Activated CD8-positive, alpha-beta memory T cell treated with anti-CD3 and anti-CD28 coated beads, Interleukin-2, amount 10 ng/mL, durations not matched to agents 7 days and 5 days (primary cell): ENCODE data around the gene AKR1C2. TPM values are rescaled to one million over a fixed set of nuclear protein-coding genes. Genes with fewer than 3 reads are reported as not detected.
"Not testable (repeated sequence)": the region's sequence is repeated elsewhere in the genome, so short reads cannot be mapped to it uniquely, and the experiment has no call there.

Experiments used
- ATAC-seq: fragments of 150-1000 bp; cut with Tn5 transposase; one replicate; pipeline ENCODE4 v1.10.0; 2021; ENCODE audit warnings: moderate library complexity
- CTCF ChIA-PET: fragments of 350-600 bp; sonication (Branson Sonifier 250); formaldehyde crosslinking; loops from one replicate; lab custom pipeline; 2021; ENCODE audit warnings: antibody characterized with exemption; lab: Charles Lee
- DNase-seq: peaks from one replicate; pipeline ENCODE4 v3.0.0-alpha.2; 2020
- H3K27ac Mint-ChIP-seq: one replicate; pipeline ENCODE4 v1.8.0; 2021; ENCODE audit warnings: mild to moderate bottlenecking, mixed read lengths
- H3K27me3 Mint-ChIP-seq: one replicate; pipeline ENCODE4 v1.8.0; 2021; ENCODE audit warnings: mixed read lengths
- H3K36me3 Mint-ChIP-seq: one replicate; pipeline ENCODE4 v1.8.0; 2021; ENCODE audit warnings: mild to moderate bottlenecking, mixed read lengths
- H3K4me1 Mint-ChIP-seq: one replicate; pipeline ENCODE4 v1.8.0; 2021; ENCODE audit warnings: mixed read lengths
- H3K4me3 Mint-ChIP-seq: one replicate; pipeline ENCODE4 v1.8.0; 2021; ENCODE audit warnings: mild to moderate bottlenecking, moderate library complexity, mixed read lengths
- H3K9me3 Mint-ChIP-seq: one replicate; pipeline ENCODE4 v1.8.0; 2022; ENCODE audit warnings: low read depth, mixed read lengths
- total RNA-seq, 2 experiments: library from RNA; stranded (reverse); gene quantifications; one replicate each; pipeline ENCODE4 v1.2.3, GENCODE V29; 2021

AKR1C2 gene
- total RNA-seq, 2 experiments from 2014 or later, result not detected

DNA sequence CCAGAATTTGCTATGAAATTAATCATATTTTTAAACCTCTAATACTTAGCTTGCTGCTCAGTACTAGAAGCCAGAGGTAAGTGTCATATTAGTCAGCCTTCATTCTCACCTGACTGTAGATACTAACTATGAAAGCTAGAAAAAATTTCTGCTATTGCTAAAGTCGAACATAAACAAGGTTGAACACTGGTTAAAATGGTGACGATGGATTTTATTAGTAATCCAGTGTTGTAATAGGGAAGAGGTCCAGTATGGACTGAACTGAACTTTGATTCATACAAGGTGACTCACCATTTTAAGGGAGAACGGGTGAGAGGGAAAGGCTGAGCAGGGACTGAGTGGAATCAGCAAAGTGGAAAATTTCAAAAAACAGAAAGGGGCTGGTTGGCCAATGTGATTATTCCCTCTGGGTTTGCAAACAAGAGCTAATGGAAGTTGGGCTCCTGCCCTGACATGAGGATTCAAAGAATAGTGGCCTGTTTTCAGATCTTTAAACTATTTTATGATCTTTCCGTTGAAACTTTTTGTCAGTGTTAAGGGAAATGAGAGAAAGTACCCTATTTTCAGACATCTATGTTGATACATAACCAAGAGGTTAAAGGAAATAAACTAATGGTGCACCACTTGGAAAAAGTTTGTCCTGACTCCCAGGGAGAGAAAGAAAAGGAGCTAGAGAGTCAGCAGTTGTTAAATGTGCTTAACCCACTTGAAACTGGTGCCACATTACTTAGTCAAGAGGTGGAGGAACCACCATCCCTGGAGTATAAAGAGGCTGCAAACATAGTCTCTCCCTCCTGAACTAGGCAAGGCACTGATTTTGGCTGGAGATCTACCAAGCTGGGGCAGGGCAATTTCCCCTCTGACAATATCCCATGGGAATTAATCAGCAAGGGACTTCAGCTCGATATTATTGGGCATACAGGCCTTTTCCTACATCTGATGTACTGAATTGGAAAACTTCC is 55.7 kb downstream of the AKR1C2 start:
- Mint-ChIP-seq H3K27me3 (peaks cover 5% of the 10 kb centered on the region), H3K9me3 (no peaks in the 10 kb centered on the region), H3K36me3 (no peaks in the 10 kb centered on the region), H3K27ac (no peak overlapping the region), H3K4me3 (no peak overlapping the region), H3K4me1 (no peaks in the 10 kb centered on the region)
- CTCF ChIA-PET, result no interaction called here
- DNase-seq (no peak), ATAC-seq (no peak)

DNA sequence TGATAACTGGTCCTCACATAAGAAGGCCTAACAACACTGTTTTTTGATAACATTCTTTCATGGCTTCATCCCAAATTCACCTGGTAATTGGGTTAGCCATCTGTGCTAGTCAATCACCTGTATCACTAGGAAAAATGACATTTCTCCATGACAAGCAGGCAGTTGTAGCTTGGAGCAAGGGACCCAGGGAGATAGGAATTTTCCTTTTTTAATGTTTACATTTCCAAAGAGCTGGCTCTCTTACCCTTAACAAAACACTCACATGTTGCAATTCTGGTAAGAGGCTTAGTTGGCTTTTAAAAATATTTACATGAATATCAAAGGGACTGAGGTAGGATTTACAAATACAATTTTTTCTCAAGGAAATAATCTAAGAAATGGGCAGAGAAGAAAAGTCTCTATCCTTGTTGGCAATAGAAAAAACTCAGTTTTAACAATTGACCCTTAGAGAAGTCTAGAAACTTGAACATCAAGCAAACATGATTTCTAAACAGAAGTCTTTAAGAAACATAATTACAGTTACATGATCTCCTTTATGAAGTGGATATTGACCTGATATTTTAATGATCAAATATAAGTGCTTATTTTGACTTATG is 56.5 kb downstream of the AKR1C2 start:
- H3K9me3 Mint-ChIP-seq, result no peaks in the 10 kb centered on the region
- H3K27ac Mint-ChIP-seq, result no peak overlapping the region
- H3K4me3 Mint-ChIP-seq, result no peak overlapping the region
- DNase-seq (no peak), ATAC-seq (no peak)
- CTCF ChIA-PET, result no interaction called here
- no peaks in the 10 kb centered on the region for H3K4me1 Mint-ChIP-seq
- H3K36me3 Mint-ChIP-seq, result no peaks in the 10 kb centered on the region
- peaks cover 5% of the 10 kb centered on the region for H3K27me3 Mint-ChIP-seq

- no peaks in the 10 kb centered on the region for H3K4me1 Mint-ChIP-seq
Observed at GRCh38 chr10:4945766-4946717, 57.6 kb downstream of the AKR1C2 start.

DNA sequence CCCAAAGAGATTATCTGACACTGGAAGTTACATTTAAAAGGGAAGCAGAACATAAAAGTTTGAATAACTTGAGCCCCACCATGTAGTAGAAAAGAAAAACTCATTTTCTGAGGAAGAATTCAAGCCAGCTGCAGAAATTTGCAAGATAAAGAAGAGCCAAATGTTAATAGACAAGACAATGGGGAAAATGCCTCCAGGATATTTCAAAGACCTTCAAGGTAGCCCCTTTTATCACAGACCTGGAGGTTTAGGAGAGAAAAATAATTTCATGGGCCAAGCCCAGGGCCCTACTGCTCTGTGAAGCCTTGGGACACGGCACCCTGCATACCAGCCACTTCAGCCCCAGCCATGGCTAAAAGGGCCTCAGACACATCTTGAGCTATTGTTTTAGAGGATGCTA is 58.8 kb downstream of the AKR1C2 start:
- DNase-seq, result no peak
- Mint-ChIP-seq H3K4me3 (no peak overlapping the region), H3K27ac (no peak overlapping the region), H3K4me1 (no peaks in the 10 kb centered on the region), H3K9me3 (no peaks in the 10 kb centered on the region), H3K36me3 (no peaks in the 10 kb centered on the region), H3K27me3 (peaks cover 5% of the 10 kb centered on the region)
- ATAC-seq, result no peak
- CTCF ChIA-PET, result no interaction called here

More at GRCh38 chr10:4945766-4946717, 57.6 kb downstream of the AKR1C2 start:
- Mint-ChIP-seq H3K4me3 (no peak overlapping the region), H3K27ac (no peak overlapping the region), H3K36me3 (no peaks in the 10 kb centered on the region), H3K27me3 (peaks cover 5% of the 10 kb centered on the region), H3K9me3 (no peaks in the 10 kb centered on the region)
- DNase-seq (no peak), ATAC-seq (no peak)
- CTCF ChIA-PET, result no interaction called here

DNA sequence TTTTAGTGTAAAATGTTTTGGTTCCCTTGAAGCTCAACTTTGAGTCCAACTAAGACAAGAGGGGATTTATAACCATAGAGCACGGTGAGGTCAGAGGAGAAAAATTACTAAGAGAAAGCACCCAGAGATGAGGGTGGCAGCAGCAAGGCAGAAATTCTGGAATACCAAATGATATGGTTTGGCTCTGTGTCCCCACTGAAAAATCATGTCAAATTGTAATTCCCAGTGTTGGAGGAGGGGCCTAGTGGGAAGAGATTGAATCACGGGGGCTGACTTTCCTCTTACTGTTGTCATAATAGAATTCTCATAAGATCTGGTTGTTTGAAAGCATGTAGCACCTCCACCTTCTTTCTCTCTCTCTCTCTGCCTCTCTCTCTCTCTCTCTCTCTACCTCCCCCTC is 59.8 kb downstream of the AKR1C2 start:
- CTCF ChIA-PET, result interaction anchor here (0.7 kb wide), 1 partner anchor 428 kb away, joined by 3 read pairs; no protein-coding TSS in a partner anchor
- H3K27me3 Mint-ChIP-seq, result peaks cover 5% of the 10 kb centered on the region
- H3K4me3 Mint-ChIP-seq, result no peak overlapping the region
- H3K4me1 Mint-ChIP-seq, result no peaks in the 10 kb centered on the region
- no peaks in the 10 kb centered on the region for H3K9me3 Mint-ChIP-seq
- H3K36me3 Mint-ChIP-seq, result no peaks in the 10 kb centered on the region
- H3K27ac Mint-ChIP-seq, result no peak overlapping the region
- ATAC-seq (no peak), DNase-seq (no peak)

DNA sequence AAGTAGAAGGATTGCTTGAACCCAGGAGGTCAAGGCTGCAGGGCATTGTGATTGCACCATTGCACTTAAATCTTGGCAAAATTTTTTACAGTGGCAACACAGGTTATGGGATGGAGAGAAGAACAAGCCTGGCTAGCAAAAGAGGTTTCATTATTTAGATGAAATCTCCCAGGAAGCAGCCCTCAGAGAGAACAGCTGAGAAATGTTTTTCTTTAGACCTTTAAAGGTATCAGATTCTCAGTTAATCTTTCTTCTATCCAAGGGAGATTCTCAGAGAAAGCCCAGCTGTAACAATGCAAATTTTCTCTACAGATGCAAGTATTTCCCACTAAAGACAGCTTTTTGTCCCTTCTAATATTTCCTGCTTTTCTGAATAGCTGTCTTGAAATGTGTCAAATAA is 60.2 kb downstream of the AKR1C2 start:
- H3K4me1 Mint-ChIP-seq, H3K9me3 Mint-ChIP-seq, H3K27ac Mint-ChIP-seq, DNase-seq, H3K36me3 Mint-ChIP-seq, H3K4me3 Mint-ChIP-seq, H3K27me3 Mint-ChIP-seq, ATAC-seq: not testable (repeated sequence)
- CTCF ChIA-PET, result interaction anchor here (0.7 kb wide), 1 partner anchor 428 kb away, joined by 3 read pairs; no protein-coding TSS in a partner anchor

GRCh38 chr10:4942931-4943330 is 60.7 kb downstream of the AKR1C2 start:
- CTCF ChIA-PET, result interaction anchor here (0.7 kb wide), 1 partner anchor 427 kb away, joined by 3 read pairs; no protein-coding TSS in a partner anchor
- not testable (repeated sequence) for H3K4me1 Mint-ChIP-seq, H3K4me3 Mint-ChIP-seq, H3K27ac Mint-ChIP-seq, H3K9me3 Mint-ChIP-seq, ATAC-seq, DNase-seq, H3K27me3 Mint-ChIP-seq, H3K36me3 Mint-ChIP-seq

DNA sequence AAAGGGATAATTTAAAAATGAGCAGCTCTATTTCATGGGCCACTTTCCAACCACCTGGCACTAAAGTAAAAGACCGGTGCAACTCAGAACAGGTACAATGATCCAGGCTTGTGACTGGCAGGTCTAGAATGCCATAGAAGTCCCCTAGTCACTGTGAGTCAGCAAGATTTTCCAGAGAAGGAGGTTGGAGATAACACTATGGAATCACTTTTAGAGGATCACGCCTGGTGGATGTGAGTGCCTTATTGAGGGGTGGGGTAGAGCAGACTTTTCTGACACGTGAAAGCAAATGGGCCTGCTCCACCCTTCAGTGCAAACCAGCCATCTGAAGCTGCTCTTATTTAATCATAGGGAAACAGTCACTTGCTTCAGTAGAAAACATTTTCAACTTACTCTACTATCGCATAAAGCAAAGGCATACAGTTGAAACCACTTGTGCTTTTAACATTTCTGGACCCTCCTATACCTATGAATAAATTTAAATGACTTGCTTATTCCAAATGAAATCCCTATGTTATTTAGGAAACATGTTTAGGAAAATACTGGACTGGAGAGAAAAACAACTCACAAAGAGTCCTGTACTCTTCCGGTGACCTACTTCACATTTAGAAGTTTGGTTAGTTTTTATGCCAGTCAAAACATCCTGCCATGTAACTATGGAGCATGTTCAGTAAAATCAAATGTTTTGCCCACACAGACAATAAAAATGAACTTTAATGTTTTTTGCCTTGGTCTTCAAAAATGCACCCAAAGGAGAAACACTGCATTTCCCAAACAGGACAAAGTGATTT is 61.9 kb downstream of the AKR1C2 start:
- DNase-seq (no peak), ATAC-seq (no peak)
- Mint-ChIP-seq H3K4me1 (no peaks in the 10 kb centered on the region), H3K4me3 (no peak overlapping the region), H3K27me3 (peaks cover 3% of the 10 kb centered on the region), H3K36me3 (no peaks in the 10 kb centered on the region), H3K27ac (no peak overlapping the region), H3K9me3 (no peaks in the 10 kb centered on the region)
- CTCF ChIA-PET, result no interaction called here

DNA sequence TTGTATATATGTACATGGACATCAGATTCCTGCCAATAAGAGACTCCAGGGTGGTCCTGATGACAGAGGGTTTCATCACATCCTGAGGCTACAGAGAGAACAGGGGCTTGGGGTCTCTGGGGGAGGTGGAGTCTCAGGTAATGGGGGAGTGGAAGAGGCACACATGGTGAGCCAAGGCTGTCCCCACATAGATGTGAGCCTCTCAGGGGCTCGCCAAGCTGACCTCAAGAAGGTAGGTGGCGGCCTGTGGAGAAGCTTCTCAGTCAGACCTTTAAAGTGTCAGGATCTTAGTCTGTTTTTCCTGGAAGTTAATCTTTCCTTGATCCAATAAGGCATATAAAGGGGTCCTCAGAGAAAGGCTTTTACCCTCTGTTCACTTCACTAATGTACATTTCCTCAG is 62.7 kb downstream of the AKR1C2 start:
- H3K4me1 Mint-ChIP-seq, ATAC-seq, H3K9me3 Mint-ChIP-seq, H3K36me3 Mint-ChIP-seq, H3K27me3 Mint-ChIP-seq, H3K4me3 Mint-ChIP-seq, DNase-seq, H3K27ac Mint-ChIP-seq, CTCF ChIA-PET: not testable (repeated sequence)

- H3K4me3 Mint-ChIP-seq, H3K36me3 Mint-ChIP-seq, DNase-seq, H3K9me3 Mint-ChIP-seq, H3K27ac Mint-ChIP-seq, H3K4me1 Mint-ChIP-seq, H3K27me3 Mint-ChIP-seq, ATAC-seq: not testable (repeated sequence)
- CTCF ChIA-PET, result interaction anchor here (0.9 kb wide), 1 partner anchor 9 kb away, joined by 4 read pairs; no protein-coding TSS in a partner anchor
Observed at GRCh38 chr10:4940073-4940428, 63.6 kb downstream of the AKR1C2 start.

DNA sequence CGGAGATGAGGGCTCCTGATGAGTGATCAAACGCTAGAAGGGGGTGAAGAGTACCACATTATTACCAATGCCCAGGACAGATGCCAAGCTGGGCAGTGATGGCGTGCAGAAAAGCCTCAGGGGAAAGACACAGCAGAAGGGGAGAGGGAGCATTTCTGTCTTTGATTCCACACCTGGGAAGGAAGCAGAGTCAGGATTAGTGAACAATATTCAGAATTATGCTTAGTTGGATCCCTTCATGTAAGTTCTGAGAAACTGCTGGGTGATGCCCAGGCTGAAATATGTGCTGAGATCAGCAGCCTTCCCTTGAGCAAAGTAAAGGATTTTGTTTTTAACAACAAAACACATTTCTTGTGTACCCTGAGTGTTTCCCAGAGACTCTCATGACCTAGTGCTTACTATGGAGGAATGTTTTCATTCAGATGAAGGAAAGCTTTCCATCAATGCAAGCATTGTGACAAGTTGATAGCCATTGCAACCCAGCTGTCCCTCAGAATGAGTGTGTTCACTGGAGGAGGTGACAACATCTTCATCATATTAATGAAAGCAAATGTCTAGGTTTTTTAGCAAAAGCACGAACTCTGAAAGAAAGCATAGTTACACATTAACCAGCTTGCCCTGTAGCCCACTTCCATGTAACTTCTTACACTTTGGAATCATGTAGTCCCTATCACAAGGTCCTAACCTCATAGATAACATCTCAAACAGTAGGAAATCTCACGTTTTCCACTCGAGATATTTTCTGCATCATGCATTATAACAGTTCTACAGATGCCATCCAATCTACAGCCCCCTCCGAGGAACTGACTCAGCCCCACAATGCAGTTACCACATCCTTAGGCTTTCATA is 64.2 kb downstream of the AKR1C2 start:
- DNase-seq (no peak), ATAC-seq (no peak)
- Mint-ChIP-seq H3K4me1 (no peaks in the 10 kb centered on the region), H3K27ac (no peak overlapping the region), H3K36me3 (no peaks in the 10 kb centered on the region), H3K9me3 (no peaks in the 10 kb centered on the region), H3K4me3 (no peak overlapping the region), H3K27me3 (peaks cover 3% of the 10 kb centered on the region)
- CTCF ChIA-PET, result interaction anchor here (0.9 kb wide), 1 partner anchor 10 kb away, joined by 4 read pairs; no protein-coding TSS in a partner anchor
